RWPE1 (cell line): ENCODE measurements around the gene ADAM15.

Source experiments
- CTCF ChIA-PET: fragments of 350-600 bp; sonication (Branson Sonifier 250); formaldehyde crosslinking; extraction: SDS; loops from one replicate; lab custom pipeline; 2021; lab: Yijun Ruan, JAX
- POLR2A ChIA-PET: fragments of 400-600 bp; formaldehyde crosslinking; extraction: SDS; loops from one replicate; lab custom pipeline; 2020; ENCODE audit warnings: antibody characterized with exemption; ENCODE audit not compliant: low non-redundant PET; lab: Yijun Ruan, JAX
- DNase-seq: peaks from one replicate; pipeline ENCODE4 v3.0.0; 2012; ENCODE audit warnings: low spot score
- H3K27ac ChIP-seq: fragments of 450-650 bp; 2 replicates; pipeline ENCODE4 v1.5.1; 2017
- TF ChIP-seq, protein P1 (sequence below): fragments of 450-650 bp; conservative IDR thresholded peaks from 2 replicates; pipeline ENCODE4 v1.5.1; 2017; ENCODE audit warnings: low read depth, mild to moderate bottlenecking

Gene ADAM15

DNA sequence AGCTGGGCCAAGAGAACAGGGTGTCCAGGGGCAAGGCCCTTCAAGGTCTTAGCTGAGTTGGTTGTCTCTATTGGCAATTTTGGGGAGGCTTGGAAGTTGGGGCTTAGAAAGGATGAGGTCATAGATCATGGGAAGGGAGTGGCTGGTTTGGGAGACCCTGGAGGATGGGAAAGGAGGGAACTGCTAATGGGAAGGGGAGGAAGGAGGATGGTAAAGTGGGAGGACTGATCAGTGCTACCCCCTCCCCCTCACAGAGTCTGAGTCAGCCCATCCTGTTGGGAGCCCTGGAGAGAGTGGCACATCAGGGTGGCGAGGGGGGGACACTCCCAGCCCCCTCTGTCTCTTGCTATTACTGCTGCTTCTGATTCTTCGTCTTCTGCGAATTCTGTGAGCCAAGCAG is 17.5 kb downstream of the ADAM15 start:
- H3K27ac ChIP-seq = peak overlapping the region; percentile 85
- TF ChIP-seq, protein P1, sequence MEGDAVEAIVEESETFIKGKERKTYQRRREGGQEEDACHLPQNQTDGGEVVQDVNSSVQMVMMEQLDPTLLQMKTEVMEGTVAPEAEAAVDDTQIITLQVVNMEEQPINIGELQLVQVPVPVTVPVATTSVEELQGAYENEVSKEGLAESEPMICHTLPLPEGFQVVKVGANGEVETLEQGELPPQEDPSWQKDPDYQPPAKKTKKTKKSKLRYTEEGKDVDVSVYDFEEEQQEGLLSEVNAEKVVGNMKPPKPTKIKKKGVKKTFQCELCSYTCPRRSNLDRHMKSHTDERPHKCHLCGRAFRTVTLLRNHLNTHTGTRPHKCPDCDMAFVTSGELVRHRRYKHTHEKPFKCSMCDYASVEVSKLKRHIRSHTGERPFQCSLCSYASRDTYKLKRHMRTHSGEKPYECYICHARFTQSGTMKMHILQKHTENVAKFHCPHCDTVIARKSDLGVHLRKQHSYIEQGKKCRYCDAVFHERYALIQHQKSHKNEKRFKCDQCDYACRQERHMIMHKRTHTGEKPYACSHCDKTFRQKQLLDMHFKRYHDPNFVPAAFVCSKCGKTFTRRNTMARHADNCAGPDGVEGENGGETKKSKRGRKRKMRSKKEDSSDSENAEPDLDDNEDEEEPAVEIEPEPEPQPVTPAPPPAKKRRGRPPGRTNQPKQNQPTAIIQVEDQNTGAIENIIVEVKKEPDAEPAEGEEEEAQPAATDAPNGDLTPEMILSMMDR = no peak
- POLR2A ChIA-PET = no interaction called here
- CTCF ChIA-PET = interaction anchor here (0.7 to 1.1 kb wide), 2 partner anchors 68 to 98 kb away, joined by 3 to 4 read pairs; no protein-coding TSS in a partner anchor
- no peak for DNase-seq

DNA sequence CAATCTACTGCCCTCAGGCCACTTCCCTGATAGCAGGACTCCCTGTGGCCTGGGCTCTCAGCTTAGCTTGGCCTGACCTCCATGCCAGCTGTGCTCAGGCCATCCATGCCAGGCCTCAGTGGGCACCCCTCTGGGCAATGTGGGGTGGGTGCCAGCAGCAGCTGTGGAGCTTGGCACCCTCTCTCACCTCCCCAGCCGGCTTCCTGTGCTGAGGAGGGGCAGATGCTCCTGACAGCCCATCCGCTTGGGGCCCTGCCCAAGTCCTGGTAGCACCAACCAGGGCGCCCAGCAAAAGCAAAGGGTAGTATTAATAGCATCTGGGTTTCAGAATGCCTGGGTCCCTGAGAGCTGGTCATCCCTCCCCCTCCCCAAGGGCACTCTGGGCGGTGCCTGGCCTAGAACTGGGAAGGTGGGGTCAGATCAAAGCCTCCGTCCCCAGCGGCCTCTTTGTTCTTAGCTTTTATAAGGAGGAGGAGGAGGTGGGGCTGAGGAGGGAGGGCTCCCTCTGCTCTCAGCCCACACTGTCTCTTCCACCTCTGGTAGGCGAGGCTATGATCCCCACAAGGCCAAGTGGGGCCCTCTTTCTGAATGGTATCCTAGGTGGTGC is 18.5 kb downstream of the ADAM15 start:
- H3K27ac ChIP-seq = peak overlapping the region; percentile 85
- ChIA-PET POLR2A (interaction anchor here (1.1 kb wide), 1 partner anchor 9 kb away, joined by 3 read pairs; the partner anchor contains the start of gene EFNA3), CTCF (interaction anchor here (0.6 to 1.9 kb wide), 4 partner anchors 14 to 27 kb away, joined by 3 to 6 read pairs (median 4); no protein-coding TSS in a partner anchor)
- no peak for DNase-seq
- TF ChIP-seq, protein P1 = no peak

DNA sequence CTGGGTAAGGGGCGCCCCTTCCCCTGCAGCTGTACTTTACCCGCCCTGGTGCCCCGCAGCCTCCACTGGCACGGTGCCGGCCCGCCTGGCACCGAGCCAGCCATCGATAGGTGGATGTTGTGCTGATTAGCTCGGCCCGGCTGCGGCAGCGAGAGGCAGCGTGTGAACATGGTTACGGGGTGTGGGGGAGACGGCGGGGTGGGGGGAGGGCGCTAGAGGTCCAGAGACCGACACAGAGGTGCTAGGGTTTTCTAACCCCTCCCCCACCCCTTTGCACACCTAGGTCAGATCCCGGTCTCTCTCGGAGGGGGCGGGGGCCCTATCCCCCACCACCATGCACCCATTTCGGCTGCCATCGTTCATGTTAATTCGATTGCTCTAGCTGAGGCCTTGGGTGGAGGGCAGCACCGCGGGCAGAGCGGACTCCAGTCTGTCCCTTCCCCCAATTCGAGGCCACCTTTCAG is 19.1 kb downstream of the ADAM15 start:
- TF ChIP-seq, protein P1 = no peak
- H3K27ac ChIP-seq = peak overlapping the region; percentile 85
- POLR2A ChIA-PET = interaction anchor here (1.1 kb wide), 1 partner anchor 9 kb away, joined by 3 read pairs; the partner anchor contains the start of gene EFNA3
- no peak for DNase-seq
- CTCF ChIA-PET = interaction anchor here (0.6 to 1.9 kb wide), 5 partner anchors 10 to 28 kb away, joined by 3 to 6 read pairs (median 4); no protein-coding TSS in a partner anchor

DNA sequence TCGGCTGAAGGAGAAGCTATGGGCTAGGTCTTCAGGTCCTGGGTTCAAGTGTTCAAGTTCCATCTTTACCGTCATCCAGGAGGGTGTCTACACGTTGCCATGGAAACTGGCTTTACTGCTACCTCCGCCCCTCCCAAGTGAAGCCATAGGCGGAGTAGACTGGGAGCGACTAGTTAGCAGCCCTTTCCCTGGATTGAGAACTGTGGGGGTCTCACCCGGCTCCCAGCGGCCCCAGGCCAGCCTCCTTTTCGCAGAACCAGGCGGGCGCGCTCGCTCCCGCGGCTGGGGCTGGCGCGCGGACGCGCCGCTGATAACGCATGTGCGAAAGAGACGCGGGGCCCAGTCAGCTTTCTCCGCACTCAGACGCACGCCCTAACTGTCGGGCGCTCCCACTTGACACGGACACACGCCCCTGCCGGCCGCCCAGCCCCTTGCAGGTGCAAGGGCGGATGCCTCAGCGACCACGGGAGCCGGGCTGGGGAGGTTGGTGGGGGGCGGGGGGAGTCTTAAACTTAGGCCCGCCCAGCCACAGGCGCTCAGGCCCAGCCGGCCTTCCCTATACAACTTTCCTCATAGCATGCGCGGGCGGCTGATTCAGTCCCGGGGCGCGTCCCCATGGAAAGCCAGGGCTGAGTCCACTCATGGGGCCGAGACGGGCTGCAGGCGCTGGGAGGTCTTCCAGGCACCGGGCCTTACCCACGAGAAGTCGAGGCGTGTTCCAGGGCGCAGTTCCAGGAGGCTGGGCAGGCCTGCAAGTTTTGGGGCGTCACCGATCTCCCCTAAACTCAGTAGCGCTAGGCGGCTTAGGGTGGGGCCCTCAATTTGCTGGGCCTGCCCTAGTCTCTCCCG is 19.8 kb downstream of the ADAM15 start:
- H3K27ac ChIP-seq = peak overlapping the region; percentile 85
- DNase-seq = peak; percentile 57
- ChIA-PET CTCF (interaction anchor here (0.6 to 1.9 kb wide), 5 partner anchors 9 to 91 kb away, joined by 3 to 6 read pairs (median 4); no protein-coding TSS in a partner anchor), POLR2A (interaction anchor here (1.1 kb wide), 1 partner anchor 8 kb away, joined by 3 read pairs; the partner anchor contains the start of gene EFNA3)
- TF ChIP-seq, protein P1 = peak; percentile 47

DNA sequence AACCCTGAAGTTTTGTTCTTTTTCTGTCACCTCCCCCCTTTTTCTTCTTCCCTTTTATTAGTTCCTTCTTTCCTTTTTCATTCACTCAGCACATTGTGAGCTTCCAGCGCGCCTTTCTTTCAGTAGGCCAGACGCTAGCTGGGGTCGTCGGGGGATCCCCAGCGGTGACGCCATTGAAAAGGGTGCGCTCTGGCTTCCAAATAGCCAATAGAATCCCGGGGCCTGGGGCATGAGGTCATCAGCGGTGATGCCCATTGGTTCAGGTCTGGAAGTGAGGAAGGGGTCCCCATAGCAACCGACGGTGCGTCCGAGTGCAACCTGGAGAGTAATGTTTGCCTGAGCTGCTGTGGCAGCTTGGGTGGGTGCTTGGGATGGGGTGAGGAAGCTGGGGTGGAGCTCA is 20.6 kb downstream of the ADAM15 start:
- TF ChIP-seq, protein P1 = no peak
- DNase-seq = no peak
- H3K27ac ChIP-seq = peak overlapping the region; percentile 85
- POLR2A ChIA-PET = no interaction called here
- CTCF ChIA-PET = interaction anchor here (0.6 to 1.2 kb wide), 4 partner anchors 11 to 465 kb away, joined by 3 to 4 read pairs (median 4); no protein-coding TSS in a partner anchor
